Esophagus mucosa (tissue), 1 donor: ENCODE data around the gene SELENON. TPM values are rescaled to one million over a fixed set of nuclear protein-coding genes. Genes with fewer than 3 reads are reported as not detected.
A peak's percentile ranks its signal among the peaks of the same experiment; 100 is the strongest.

Source experiments
- ATAC-seq: fragments of 200-7000 bp; cut with Tn5 transposase; one replicate; pipeline ENCODE4 v1.9.1; 2020
- total RNA-seq: library from RNA; stranded (reverse); gene quantifications from one replicate; pipeline ENCODE4 v1.2.4, GENCODE V29; 2023
- donor health status: DM: yes; HTN: yes; CAD: no.

Gene SELENON
- 35.2 TPM for total RNA-seq

GRCh38 chr1:25799935-25800702, at the start of gene SELENON:
TSS of gene SELENON (plus strand) at chr1:25800193. CDS start at chr1:25800231, 38 bp downstream.
- peak; percentile 35 for ATAC-seq

GRCh38 chr1:25750923-25751605, 48.9 kb upstream of the SELENON start:
- no peak for ATAC-seq

DNA sequence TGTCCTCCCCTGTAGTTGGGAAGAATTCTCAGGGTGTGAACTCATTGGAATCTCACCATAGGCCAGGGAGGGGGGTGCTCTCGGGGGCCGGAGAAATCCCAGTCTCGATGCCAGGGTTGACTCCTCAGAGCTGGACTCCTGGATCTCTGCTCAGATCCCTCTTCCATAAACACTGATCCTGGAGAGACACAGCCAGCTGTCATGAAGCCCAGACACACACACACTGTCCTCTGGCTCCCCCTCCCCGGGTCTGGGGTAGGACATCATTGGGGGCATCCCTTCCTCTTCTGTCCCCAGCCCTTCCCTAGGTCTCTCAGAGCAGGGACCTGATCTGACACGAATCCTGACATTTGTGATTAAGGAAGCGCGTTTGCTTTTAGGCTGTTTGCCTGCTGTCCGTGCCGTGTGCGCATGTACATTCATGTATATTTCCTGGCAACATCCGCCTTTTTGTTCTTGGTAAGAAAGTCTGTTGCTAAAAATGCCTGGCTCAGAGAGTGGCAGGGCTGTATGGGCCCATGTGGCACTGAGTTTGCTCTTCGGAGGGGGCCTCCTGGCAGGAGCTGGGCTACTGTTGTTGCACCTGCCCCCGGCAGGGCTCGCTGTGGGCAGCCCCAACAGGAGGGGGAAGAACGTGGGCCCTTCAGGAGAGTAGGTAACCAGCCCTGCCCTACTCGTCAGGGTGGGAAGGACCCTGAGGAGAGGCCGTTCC, 45.4 kb upstream of the SELENON start:
- peak; percentile 29 for ATAC-seq

DNA sequence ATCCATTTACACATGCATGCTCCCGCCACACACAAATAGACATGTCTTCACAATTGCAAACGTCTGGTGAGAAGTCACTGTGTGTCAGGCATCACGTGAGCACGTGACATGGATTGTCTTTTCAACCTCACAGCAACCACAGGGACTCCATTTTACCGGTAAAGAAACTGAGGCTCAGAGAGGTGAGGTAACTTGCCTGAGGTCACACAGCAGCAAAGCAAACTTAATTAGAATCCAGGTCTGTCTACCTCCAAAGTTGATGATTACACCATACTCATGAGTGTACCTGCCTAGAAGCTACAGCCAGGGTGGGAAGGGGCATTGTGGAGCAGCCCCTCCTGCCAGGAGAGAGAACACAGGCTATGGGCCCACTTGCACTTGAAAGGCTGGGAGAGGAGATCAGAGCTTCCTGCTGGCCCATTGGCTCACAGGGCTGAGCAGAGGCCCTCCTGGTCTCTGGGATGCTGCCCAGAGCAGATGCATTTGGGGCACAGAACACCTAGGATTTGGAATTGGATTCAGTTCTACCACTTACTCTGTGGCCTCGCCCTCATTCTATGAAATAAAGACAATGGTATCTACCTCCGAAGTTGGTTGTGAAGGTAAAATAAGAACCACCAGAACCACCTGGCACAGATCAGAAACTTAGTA, 44.4 kb upstream of the SELENON start:
- ATAC-seq = no peak

GRCh38 chr1:25756215-25756614, 43.8 kb upstream of the SELENON start:
- ATAC-seq = no peak

- ATAC-seq = peak; percentile 24
Observed at GRCh38 chr1:25757151-25757845, 42.7 kb upstream of the SELENON start.

- no peak for ATAC-seq
Observed at GRCh38 chr1:25757846-25758185, 42.2 kb upstream of the SELENON start.

GRCh38 chr1:25758466-25759070, 41.4 kb upstream of the SELENON start:
- ATAC-seq = no peak

GRCh38 chr1:25760122-25760719, 39.8 kb upstream of the SELENON start:
- no peak for ATAC-seq

- ATAC-seq = no peak
Observed at GRCh38 chr1:25760871-25761270, 39.1 kb upstream of the SELENON start.

DNA sequence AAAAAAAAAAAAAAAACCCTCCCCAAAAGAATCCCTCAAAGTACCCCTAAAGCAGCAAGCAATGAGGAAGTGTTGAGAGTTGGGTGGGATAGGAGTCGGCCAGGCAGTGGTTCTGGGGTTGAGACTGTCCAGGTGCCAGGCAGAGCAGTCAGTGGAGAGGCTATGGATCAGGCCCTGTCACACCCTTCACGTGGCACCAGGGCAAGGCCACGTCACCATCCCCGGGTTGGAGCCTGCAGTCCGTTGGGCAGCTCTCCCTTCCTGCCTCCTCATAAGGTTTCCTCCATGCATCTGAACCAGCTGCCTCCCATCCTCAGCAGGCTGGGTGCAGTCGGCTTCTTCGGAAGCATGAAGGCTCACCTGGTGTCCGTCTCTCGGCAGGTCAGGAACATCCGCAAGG, 36.5 kb upstream of the SELENON start:
- ATAC-seq = no peak

DNA sequence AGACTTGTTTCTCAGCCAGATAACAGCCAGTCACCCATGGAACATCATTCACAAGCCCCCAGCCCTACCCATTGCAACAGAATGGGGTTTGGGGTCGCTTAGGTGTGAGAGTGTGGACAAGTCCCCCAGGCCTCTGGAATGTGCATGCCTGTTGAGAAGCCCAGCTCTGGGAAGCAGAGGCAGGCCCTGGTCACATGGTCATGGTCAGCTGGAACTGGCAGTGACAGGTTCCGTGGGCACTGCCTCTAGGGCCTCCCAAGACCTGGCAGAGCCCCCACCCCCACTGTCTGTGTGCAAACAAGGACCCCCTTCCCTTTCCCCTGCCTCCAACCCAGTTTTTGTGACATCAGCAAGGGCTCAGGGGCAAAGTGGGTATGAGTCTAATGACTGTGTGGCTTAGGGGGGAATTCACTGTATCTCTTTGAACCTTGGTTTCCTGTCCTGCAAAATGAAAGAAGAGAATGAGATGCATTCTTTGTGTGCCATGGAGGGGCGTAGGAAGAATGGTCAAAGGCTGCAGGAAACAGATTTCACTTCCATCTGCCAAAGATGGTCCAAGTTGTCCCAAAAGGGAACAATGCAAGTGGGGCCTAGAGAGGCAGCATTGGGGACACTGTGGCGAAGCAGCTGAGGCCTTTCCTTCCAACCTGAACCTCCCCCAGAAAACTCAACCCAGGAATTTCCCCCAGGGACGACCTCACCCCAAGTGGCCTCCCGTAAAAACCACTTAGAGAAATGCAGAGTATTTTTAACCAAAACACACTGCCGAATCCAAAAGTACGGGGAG, 34.7 kb upstream of the SELENON start:
- no peak for ATAC-seq

DNA sequence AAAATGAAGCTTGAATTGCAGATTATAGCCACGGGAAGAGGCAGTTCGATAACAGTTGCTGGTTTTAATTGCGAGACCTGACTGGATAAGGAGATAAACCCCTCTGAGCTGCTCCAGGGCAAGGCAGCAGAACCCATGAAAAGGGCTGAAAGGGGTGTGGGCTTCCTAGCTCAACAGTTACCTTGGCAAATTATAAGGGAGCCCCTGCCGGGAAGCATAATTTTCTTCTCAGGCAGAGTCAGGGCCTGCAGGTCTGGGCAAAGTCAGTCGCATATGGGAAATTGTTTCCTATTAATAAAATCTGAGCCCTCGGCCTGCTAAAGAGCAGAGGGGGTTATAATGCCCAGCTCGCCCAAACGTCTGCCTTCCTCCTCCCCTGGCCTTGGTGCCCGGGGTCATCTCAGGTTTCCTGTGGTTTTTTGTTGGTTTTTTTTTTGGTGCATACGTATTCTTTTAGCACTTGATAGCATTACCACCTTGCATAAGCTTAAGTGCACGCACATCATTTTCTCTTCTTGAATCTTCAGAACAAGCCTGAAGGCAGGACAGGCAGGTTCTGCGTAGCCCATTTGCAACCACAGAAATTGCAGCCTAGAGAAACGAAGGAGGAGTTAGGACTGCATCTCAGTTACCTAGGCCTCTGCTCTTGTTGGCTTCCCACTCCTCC, 33.9 kb upstream of the SELENON start:
- no peak for ATAC-seq

GRCh38 chr1:25766721-25767436, 33.1 kb upstream of the SELENON start:
- ATAC-seq = peak; percentile 66

DNA sequence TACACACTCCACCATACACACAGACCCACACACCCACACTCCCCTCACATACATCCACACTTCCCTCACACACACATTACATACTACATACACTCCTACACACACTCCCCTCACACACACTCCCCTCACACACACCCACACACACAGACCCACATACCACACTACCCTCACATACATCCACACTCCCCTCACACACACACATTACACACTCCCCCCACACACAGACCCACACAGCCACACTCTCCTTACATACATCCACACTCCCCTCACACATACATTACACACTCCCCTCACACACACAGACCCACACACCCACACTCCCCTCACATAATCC, 32.6 kb upstream of the SELENON start:
- ATAC-seq = no peak

GRCh38 chr1:25768999-25769398, 31.0 kb upstream of the SELENON start:
- ATAC-seq = no peak

GRCh38 chr1:25769625-25770383, 30.2 kb upstream of the SELENON start:
- no peak for ATAC-seq

DNA sequence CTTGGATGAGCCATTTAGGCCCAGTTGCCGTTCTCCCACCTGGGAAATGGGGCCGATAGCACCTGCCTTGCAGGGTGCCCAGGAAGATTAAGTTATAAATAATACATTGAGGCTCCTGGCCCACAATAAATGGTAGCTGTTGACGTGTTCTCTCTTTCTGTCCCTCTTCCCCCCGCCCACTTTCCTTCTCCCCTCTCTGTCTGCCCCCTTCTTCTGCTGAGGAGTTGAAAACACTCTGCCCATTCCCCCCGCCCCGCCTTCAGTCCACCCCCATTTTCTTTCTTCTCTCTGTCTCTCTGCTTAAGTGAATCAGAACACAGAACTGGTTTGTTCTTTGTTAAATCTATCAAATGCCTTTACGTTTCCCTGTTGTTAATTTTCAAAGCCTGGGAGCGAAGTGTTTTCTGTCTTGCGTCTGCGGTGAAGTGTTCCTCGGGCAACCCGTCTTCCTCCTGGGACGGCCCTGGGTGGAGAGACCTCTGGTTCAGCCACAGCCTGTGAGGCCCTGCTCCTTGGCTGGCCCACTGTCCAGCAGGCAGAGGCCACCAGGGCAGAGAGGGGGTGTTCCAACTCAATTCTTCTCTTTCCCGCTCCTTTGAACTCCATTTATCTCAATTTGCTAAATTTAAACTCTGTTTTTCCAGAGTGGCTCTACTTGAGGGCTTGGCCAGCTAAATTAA, 29.3 kb upstream of the SELENON start:
- ATAC-seq = no peak
